ENCODE measurements around the gene NGB. TPM values are rescaled to one million over a fixed set of nuclear protein-coding genes. Genes with fewer than 3 reads are reported as not detected.
"Not testable (repeated sequence)": the region's sequence is repeated elsewhere in the genome, so short reads cannot be mapped to it uniquely, and the experiment has no call there.

The NGB gene
- not detected for total RNA-seq

GRCh38 chr14:77271113-77271710 lies at the start of gene NGB:
Gene NGB, minus strand, starts transcription at chr14:77271206. Its CDS starts 269 bp downstream, at chr14:77270937.
- H3K9me3 Mint-ChIP-seq, result peaks cover 0 to 5% of the 10 kb centered on the region in 2 donors
- H3K36me3 Mint-ChIP-seq, result peaks cover 0 to 12% of the 10 kb centered on the region in 2 donors
- DNase-seq (ENCODE audit: low spot score in 2 of 2), result no peak
- peak in 1 of 2 donors; percentile 26 for ATAC-seq
- H3K27ac Mint-ChIP-seq, result no peak within 1 kb of the TSS

GRCh38 chr14:77320238-77320935 lies 49.4 kb upstream of the NGB start, which contains the start of gene POMT2:
Gene POMT2, minus strand, starts transcription at chr14:77320883. Its CDS starts 202 bp downstream, at chr14:77320681.
- Mint-ChIP-seq H3K27ac (peak within 1 kb of the TSS; percentile 95 to 99), H3K36me3 (peaks cover 0 to 7% of the 10 kb centered on the region in 2 donors), H3K9me3 (no peaks in the 10 kb centered on the region)
- ATAC-seq (peak; percentile 72 to 74), DNase-seq (ENCODE audit: low spot score in 2 of 2) (peak; percentile 92 to 94)

GRCh38 chr14:77319422-77319821 lies 48.4 kb upstream of the NGB start:
- Mint-ChIP-seq H3K36me3 (peaks cover 0 to 7% of the 10 kb centered on the region in 2 donors), H3K27ac (no peak overlapping the region), H3K9me3 (no peaks in the 10 kb centered on the region)
- no peak for DNase-seq (ENCODE audit: low spot score in 2 of 2)
- no peak for ATAC-seq

GRCh38 chr14:77318756-77319155 lies 47.8 kb upstream of the NGB start:
- not testable (repeated sequence) for H3K9me3 Mint-ChIP-seq; ATAC-seq; H3K27ac Mint-ChIP-seq; H3K36me3 Mint-ChIP-seq; DNase-seq (ENCODE audit: low spot score in 2 of 2)

GRCh38 chr14:77318006-77318553 lies 47.1 kb upstream of the NGB start:
- ATAC-seq (no peak), DNase-seq (ENCODE audit: low spot score in 2 of 2) (no peak)
- Mint-ChIP-seq H3K36me3 (peaks cover 0 to 7% of the 10 kb centered on the region in 2 donors), H3K9me3 (no peaks in the 10 kb centered on the region), H3K27ac (no peak overlapping the region)

- no peaks in the 10 kb centered on the region for H3K9me3 Mint-ChIP-seq
- no peak for DNase-seq (ENCODE audit: low spot score in 2 of 2)
- ATAC-seq, result no peak
- H3K27ac Mint-ChIP-seq, result no peak overlapping the region
- peaks cover 0 to 1% of the 10 kb centered on the region in 2 donors for H3K36me3 Mint-ChIP-seq
These were observed 45.9 kb upstream of the NGB start for GRCh38 chr14:77316872-77317301.

- Mint-ChIP-seq H3K36me3 (no peaks in the 10 kb centered on the region), H3K9me3 (no peaks in the 10 kb centered on the region), H3K27ac (no peak overlapping the region)
- DNase-seq (ENCODE audit: low spot score in 2 of 2), result no peak
- ATAC-seq, result no peak
These were observed 45.1 kb upstream of the NGB start for GRCh38 chr14:77316195-77316505.

- ATAC-seq, result no peak
- DNase-seq (ENCODE audit: low spot score in 2 of 2), result no peak
- H3K27ac Mint-ChIP-seq, result peak overlapping the region in 1 of 2 donors; percentile 20
- H3K36me3 Mint-ChIP-seq, result no peaks in the 10 kb centered on the region
- no peaks in the 10 kb centered on the region for H3K9me3 Mint-ChIP-seq
These were observed 43.8 kb upstream of the NGB start for GRCh38 chr14:77314539-77315457.

- no peak for ATAC-seq
These were observed 43.0 kb upstream of the NGB start for GRCh38 chr14:77314043-77314442.

GRCh38 chr14:77313371-77313770 lies 42.4 kb upstream of the NGB start:
- no peak for ATAC-seq
- Mint-ChIP-seq H3K36me3 (no peaks in the 10 kb centered on the region), H3K9me3 (no peaks in the 10 kb centered on the region), H3K27ac (no peak overlapping the region)
- no peak for DNase-seq (ENCODE audit: low spot score in 2 of 2)

More at GRCh38 chr14:77314043-77314442, 43.0 kb upstream of the NGB start:
- no peaks in the 10 kb centered on the region for H3K9me3 Mint-ChIP-seq
- no peak for DNase-seq (ENCODE audit: low spot score in 2 of 2)
- peak overlapping the region in 1 of 2 donors; percentile 20 for H3K27ac Mint-ChIP-seq
- H3K36me3 Mint-ChIP-seq, result no peaks in the 10 kb centered on the region

GRCh38 chr14:77311217-77311616 lies 40.2 kb upstream of the NGB start:
- ATAC-seq, result no peak
- H3K27ac Mint-ChIP-seq, result no peak overlapping the region

GRCh38 chr14:77310026-77310425 lies 39.0 kb upstream of the NGB start:
- DNase-seq (ENCODE audit: low spot score in 2 of 2) (no peak), ATAC-seq (no peak)
- Mint-ChIP-seq H3K27ac (no peak overlapping the region), H3K9me3 (no peaks in the 10 kb centered on the region), H3K36me3 (peaks cover 0 to 7% of the 10 kb centered on the region in 2 donors)

More at GRCh38 chr14:77311217-77311616, 40.2 kb upstream of the NGB start:
- no peaks in the 10 kb centered on the region for H3K9me3 Mint-ChIP-seq
- peaks cover 0 to 1% of the 10 kb centered on the region in 2 donors for H3K36me3 Mint-ChIP-seq
- no peak for DNase-seq (ENCODE audit: low spot score in 2 of 2)

GRCh38 chr14:77309131-77309530 lies 38.1 kb upstream of the NGB start:
- ATAC-seq, result no peak
- peaks cover 0 to 14% of the 10 kb centered on the region in 2 donors for H3K36me3 Mint-ChIP-seq
- no peak overlapping the region for H3K27ac Mint-ChIP-seq
- H3K9me3 Mint-ChIP-seq, result no peaks in the 10 kb centered on the region
- no peak for DNase-seq (ENCODE audit: low spot score in 2 of 2)

GRCh38 chr14:77306851-77307496 lies 36.0 kb upstream of the NGB start:
- Mint-ChIP-seq H3K27ac (no peak overlapping the region), H3K36me3 (peaks cover 0 to 14% of the 10 kb centered on the region in 2 donors), H3K9me3 (no peaks in the 10 kb centered on the region)
- DNase-seq (ENCODE audit: low spot score in 2 of 2) (no peak), ATAC-seq (no peak)

GRCh38 chr14:77306416-77306815 lies 35.4 kb upstream of the NGB start:
- no peak overlapping the region for H3K27ac Mint-ChIP-seq

GRCh38 chr14:77305696-77306095 lies 34.7 kb upstream of the NGB start:
- ATAC-seq (no peak), DNase-seq (ENCODE audit: low spot score in 2 of 2) (no peak)
- no peak overlapping the region for H3K27ac Mint-ChIP-seq
- H3K36me3 Mint-ChIP-seq, result peaks cover 0 to 14% of the 10 kb centered on the region in 2 donors
- H3K9me3 Mint-ChIP-seq, result no peaks in the 10 kb centered on the region

More at GRCh38 chr14:77306416-77306815, 35.4 kb upstream of the NGB start:
- Mint-ChIP-seq H3K36me3 (peaks cover 0 to 14% of the 10 kb centered on the region in 2 donors), H3K9me3 (no peaks in the 10 kb centered on the region)
- ATAC-seq, result no peak
- no peak for DNase-seq (ENCODE audit: low spot score in 2 of 2)

All from activated naive CD4-positive, alpha-beta T cell treated with anti-CD3 and anti-CD28 coated beads, Interleukin-2, amount 50 U/mL, for 72 hours (primary cell).